Calu3 (cell line): ENCODE data around the gene ARMCX4. TPM values are rescaled to one million over a fixed set of nuclear protein-coding genes. Genes with fewer than 3 reads are reported as not detected.
"Not testable (repeated sequence)": the region's sequence is repeated elsewhere in the genome, so short reads cannot be mapped to it uniquely, and the experiment has no call there.

Source experiments
- BruUV-seq: library from RNA; stranded (reverse); fragments of 400-500 nt; replicated peaks from 2 replicates; lab custom pipeline; 2021; lab: Mats Ljungman, UMichigan
- CTCF ChIA-PET: fragments of 300-600 bp; sonication (Branson Sonifier 250); formaldehyde crosslinking; loops from one replicate; lab custom pipeline; 2022; ENCODE audit warnings: antibody characterized with exemption; lab: Charles Lee
- DNase-seq: peaks from one replicate; pipeline ENCODE4 v3.0.0; 2022
- H3K27ac Mint-ChIP-seq: one replicate; pipeline ENCODE4 v1.8.0; 2022; ENCODE audit warnings: mixed read lengths; ENCODE audit not compliant: unreplicated experiment
- H3K27me3 Mint-ChIP-seq: one replicate; pipeline ENCODE4 v1.8.0; 2022; ENCODE audit warnings: mixed read lengths; ENCODE audit not compliant: unreplicated experiment
- H3K36me3 Mint-ChIP-seq: one replicate; pipeline ENCODE4 v1.8.0; 2022; ENCODE audit warnings: mild to moderate bottlenecking, moderate library complexity, mixed read lengths; ENCODE audit not compliant: insufficient read depth, unreplicated experiment
- H3K4me1 Mint-ChIP-seq: one replicate; pipeline ENCODE4 v1.8.0; 2022; ENCODE audit warnings: mild to moderate bottlenecking, low read depth, mixed read lengths; ENCODE audit not compliant: unreplicated experiment
- H3K4me3 Mint-ChIP-seq: one replicate; pipeline ENCODE4 v1.8.0; 2022; ENCODE audit warnings: mild to moderate bottlenecking, low read depth, moderate library complexity, mixed read lengths; ENCODE audit not compliant: unreplicated experiment
- H3K9me3 Mint-ChIP-seq: one replicate; pipeline ENCODE4 v1.8.0; 2022; ENCODE audit warnings: low read depth, mixed read lengths; ENCODE audit not compliant: unreplicated experiment
- intact Hi-C: fragments of 100-400 bp; cut with micrococcal nuclease; formaldehyde crosslinking; loops from one replicate; pipeline ENCODE4 v1.10.0; 2022; ENCODE audit not compliant: unreplicated experiment
- total RNA-seq: library from RNA; stranded (reverse); gene quantifications from 2 replicates; pipeline ENCODE4 v1.2.3, GENCODE V29; 2022
- TF ChIP-seq, protein P1 (sequence below): fragments of 200-600 bp; IDR thresholded peaks from one replicate; pipeline ENCODE4 v1.8.0; 2022; ENCODE audit warnings: antibody characterized with exemption; ENCODE audit not compliant: unreplicated experiment

ARMCX4 gene
- total RNA-seq, 1 experiment from 2014 or later = 1.5 TPM

DNA sequence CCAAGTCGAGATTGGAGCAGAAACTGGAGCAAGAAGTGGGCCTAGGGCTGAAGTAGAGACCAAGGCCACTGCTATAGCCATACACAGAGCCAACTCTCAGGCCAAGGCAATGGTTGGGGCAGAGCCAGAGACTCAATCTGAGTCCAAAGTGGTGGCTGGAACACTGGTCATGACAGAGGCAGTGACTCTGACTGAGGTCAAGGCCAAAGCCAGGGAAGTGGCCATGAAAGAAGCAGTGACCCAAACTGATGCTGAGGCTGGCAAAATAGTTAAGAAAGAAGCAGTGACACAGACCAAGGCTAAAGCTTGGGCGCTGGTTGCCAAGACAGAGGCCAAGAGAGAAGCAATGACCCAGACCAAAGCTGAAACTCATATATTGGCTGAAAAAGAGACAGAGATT, 3.5 kb downstream of the ARMCX4 start:
- Mint-ChIP-seq H3K27me3 (peaks cover 14% of the 10 kb centered on the region), H3K27ac (no peak overlapping the region), H3K9me3 (peaks cover 2% of the 10 kb centered on the region), H3K4me3 (no peak overlapping the region), H3K4me1 (peaks cover 12% of the 10 kb centered on the region), H3K36me3 (peaks cover 9% of the 10 kb centered on the region)
- intact Hi-C loops = no loop called here
- no TSS peak for BruUV-seq
- CTCF ChIA-PET = no interaction called here
- TF ChIP-seq, protein P1, sequence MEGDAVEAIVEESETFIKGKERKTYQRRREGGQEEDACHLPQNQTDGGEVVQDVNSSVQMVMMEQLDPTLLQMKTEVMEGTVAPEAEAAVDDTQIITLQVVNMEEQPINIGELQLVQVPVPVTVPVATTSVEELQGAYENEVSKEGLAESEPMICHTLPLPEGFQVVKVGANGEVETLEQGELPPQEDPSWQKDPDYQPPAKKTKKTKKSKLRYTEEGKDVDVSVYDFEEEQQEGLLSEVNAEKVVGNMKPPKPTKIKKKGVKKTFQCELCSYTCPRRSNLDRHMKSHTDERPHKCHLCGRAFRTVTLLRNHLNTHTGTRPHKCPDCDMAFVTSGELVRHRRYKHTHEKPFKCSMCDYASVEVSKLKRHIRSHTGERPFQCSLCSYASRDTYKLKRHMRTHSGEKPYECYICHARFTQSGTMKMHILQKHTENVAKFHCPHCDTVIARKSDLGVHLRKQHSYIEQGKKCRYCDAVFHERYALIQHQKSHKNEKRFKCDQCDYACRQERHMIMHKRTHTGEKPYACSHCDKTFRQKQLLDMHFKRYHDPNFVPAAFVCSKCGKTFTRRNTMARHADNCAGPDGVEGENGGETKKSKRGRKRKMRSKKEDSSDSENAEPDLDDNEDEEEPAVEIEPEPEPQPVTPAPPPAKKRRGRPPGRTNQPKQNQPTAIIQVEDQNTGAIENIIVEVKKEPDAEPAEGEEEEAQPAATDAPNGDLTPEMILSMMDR = no peak
- no peak for DNase-seq

DNA sequence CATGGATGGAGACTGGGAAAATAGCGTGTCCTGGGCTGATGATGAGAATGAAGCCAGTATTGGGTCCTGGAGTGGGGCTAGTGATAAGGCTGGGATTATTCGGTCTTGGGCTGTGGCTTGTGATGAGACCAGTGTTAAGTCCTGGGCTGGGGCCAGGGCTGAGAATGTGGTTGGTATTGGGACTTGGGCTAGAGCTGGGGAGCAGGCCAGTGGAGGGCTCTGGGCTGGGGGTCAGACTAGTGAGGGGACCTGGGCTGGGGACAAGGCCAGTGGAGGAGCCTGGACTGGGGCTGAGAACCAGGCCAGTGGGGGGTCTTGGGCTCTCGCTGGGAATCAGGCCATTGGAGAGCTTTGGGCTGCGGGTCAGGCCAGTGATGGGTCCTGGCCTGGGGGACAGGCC, 6.7 kb downstream of the ARMCX4 start:
- DNase-seq = no peak
- BruUV-seq = no TSS peak
- intact Hi-C loops = no loop called here
- CTCF ChIA-PET = no interaction called here
- Mint-ChIP-seq H3K27ac (no peak overlapping the region), H3K4me1 (no peaks in the 10 kb centered on the region), H3K36me3 (no peaks in the 10 kb centered on the region), H3K4me3 (no peak overlapping the region), H3K9me3 (peaks cover 2% of the 10 kb centered on the region), H3K27me3 (no peaks in the 10 kb centered on the region)
- TF ChIP-seq, protein P1 = no peak

- Mint-ChIP-seq H3K27me3 (no peaks in the 10 kb centered on the region), H3K4me1 (no peaks in the 10 kb centered on the region), H3K9me3 (no peaks in the 10 kb centered on the region), H3K4me3 (no peak overlapping the region), H3K27ac (no peak overlapping the region), H3K36me3 (no peaks in the 10 kb centered on the region)
- no peak for DNase-seq
- TF ChIP-seq, protein P1 = no peak
- BruUV-seq = no TSS peak
- intact Hi-C loops = no loop called here
- CTCF ChIA-PET = no interaction called here
These were observed 8.0 kb downstream of the ARMCX4 start for GRCh38 chrX:101493225-101493624.

- BruUV-seq, CTCF ChIA-PET, H3K36me3 Mint-ChIP-seq, DNase-seq, H3K4me3 Mint-ChIP-seq, H3K9me3 Mint-ChIP-seq, H3K27me3 Mint-ChIP-seq, intact Hi-C loops, H3K27ac Mint-ChIP-seq, H3K4me1 Mint-ChIP-seq: not testable (repeated sequence)
These were observed 17.7 kb downstream of the ARMCX4 start for GRCh38 chrX:101502929-101503328.

GRCh38 chrX:101507372-101507771, 22.1 kb downstream of the ARMCX4 start:
- H3K9me3 Mint-ChIP-seq = no peaks in the 10 kb centered on the region
- BruUV-seq = no TSS peak
- no peaks in the 10 kb centered on the region for H3K4me1 Mint-ChIP-seq
- H3K27ac Mint-ChIP-seq = no peak overlapping the region
- intact Hi-C loops = no loop called here
- H3K36me3 Mint-ChIP-seq = no peaks in the 10 kb centered on the region
- H3K4me3 Mint-ChIP-seq = no peak overlapping the region
- no peak for DNase-seq
- CTCF ChIA-PET = no interaction called here
- TF ChIP-seq, protein P1 = no peak
- H3K27me3 Mint-ChIP-seq = no peaks in the 10 kb centered on the region
